Erythroblast (primary cell): ENCODE results near the gene SSMEM1.

Experiments
- GATA1 ChIP-seq: IDR thresholded peaks from 2 replicates; pipeline ENCODE4 v1.6.1; 2011; ENCODE audit warnings: low read depth, mild to moderate bottlenecking, control low read depth, low read length, moderate library complexity
- POLR2A ChIP-seq: IDR thresholded peaks from 2 replicates; pipeline ENCODE4 v1.6.1; 2011; ENCODE audit warnings: mild to moderate bottlenecking, low read length

DNA sequence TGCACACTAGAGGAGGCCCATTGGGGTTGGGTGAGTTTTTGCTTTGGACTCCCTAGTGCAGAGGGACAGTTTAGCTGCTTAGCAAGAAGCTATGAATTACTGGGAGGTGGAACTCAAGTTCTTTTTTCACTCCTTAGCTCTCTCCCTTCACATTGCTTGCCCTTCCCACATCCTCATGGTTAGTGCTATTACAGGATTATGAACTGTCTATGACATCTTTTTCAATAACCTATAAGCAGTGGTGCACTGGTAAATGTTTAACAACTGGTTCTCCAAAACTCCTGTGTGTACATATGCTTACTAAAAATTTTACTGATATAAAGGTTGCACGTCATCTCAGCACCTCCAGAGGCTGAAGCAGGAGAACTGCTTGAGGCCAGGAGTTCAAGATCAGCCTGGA lies 6.2 kb downstream of the SSMEM1 start:
- TF ChIP-seq POLR2A (no peak), GATA1 (no peak)
